ENCODE data around the gene UHMK1. TPM values are rescaled to one million over a fixed set of nuclear protein-coding genes. Genes with fewer than 3 reads are reported as not detected.
A peak's percentile ranks its signal among the peaks of the same experiment; 100 is the strongest.
"Not testable (repeated sequence)": the region's sequence is repeated elsewhere in the genome, so short reads cannot be mapped to it uniquely, and the experiment has no call there.

The UHMK1 gene
- polyA plus RNA-seq = 10 to 100 TPM in 2 of 3 donors, 1 to 10 TPM in 1; 6.9 to 23.8 (median 20.2) TPM

- H3K27ac ChIP-seq (ENCODE audit: low read depth, low read length) = peak within 1 kb of the TSS; percentile 61
- WGBS, 3 donors = 0 to 1% (median 0%) methylated on average over 59 to 61 of the region's 61 CpGs
Measured at GRCh38 chr1:162497723-162498495, at the start of gene UHMK1. Gene UHMK1, plus strand, starts transcription at chr1:162497818. Its CDS starts 183 bp downstream, at chr1:162498001.

GRCh38 chr1:162454361-162454760 is 43.3 kb upstream of the UHMK1 start:
- 86 to 100% (median 98%) methylated on average over 1 of the region's 3 CpGs for WGBS, 3 donors
- not testable (repeated sequence) for H3K27ac ChIP-seq (ENCODE audit: low read depth, low read length)

GRCh38 chr1:162456323-162456722 is 41.3 kb upstream of the UHMK1 start:
- 81 to 88% (median 85%) methylated on average over 4 of the region's 4 CpGs for WGBS, 3 donors
- no peak overlapping the region for H3K27ac ChIP-seq (ENCODE audit: low read depth, low read length)

- 84 to 97% (median 88%) methylated on average over 5 of the region's 5 CpGs for WGBS, 3 donors
- H3K27ac ChIP-seq (ENCODE audit: low read depth, low read length) = no peak overlapping the region
Measured at GRCh38 chr1:162458236-162458635, 39.4 kb upstream of the UHMK1 start.

- not testable (repeated sequence) for H3K27ac ChIP-seq (ENCODE audit: low read depth, low read length)
- WGBS, 3 donors = 90 to 97% (median 96%) methylated on average over 2 of the region's 2 CpGs
Measured at GRCh38 chr1:162462425-162462824, 35.2 kb upstream of the UHMK1 start.

GRCh38 chr1:162463021-162463420 is 34.6 kb upstream of the UHMK1 start:
- H3K27ac ChIP-seq (ENCODE audit: low read depth, low read length) = no peak overlapping the region
- WGBS, 3 donors = 11 to 52% (median 41%) methylated on average over 1 of the region's 1 CpG

- 74 to 84% (median 83%) methylated on average over 3 of the region's 3 CpGs for WGBS, 3 donors
- no peak overlapping the region for H3K27ac ChIP-seq (ENCODE audit: low read depth, low read length)
Measured at GRCh38 chr1:162466797-162467196, 30.8 kb upstream of the UHMK1 start.

- no peak overlapping the region for H3K27ac ChIP-seq (ENCODE audit: low read depth, low read length)
- 59 to 79% (median 61%) methylated on average over 2 of the region's 2 CpGs for WGBS, 3 donors
Measured at GRCh38 chr1:162470216-162470615, 27.4 kb upstream of the UHMK1 start.

- no peak overlapping the region for H3K27ac ChIP-seq (ENCODE audit: low read depth, low read length)
- WGBS, 3 donors = 42 to 59% (median 48%) methylated on average over 6 of the region's 6 CpGs
Measured at GRCh38 chr1:162471290-162471853, 26.2 kb upstream of the UHMK1 start.

- no peak overlapping the region for H3K27ac ChIP-seq (ENCODE audit: low read depth, low read length)
- WGBS, 3 donors = 72 to 80% (median 80%) methylated on average over 2 of the region's 2 CpGs
Measured at GRCh38 chr1:162475089-162475488, 22.5 kb upstream of the UHMK1 start.

GRCh38 chr1:162475539-162476185 is 22.0 kb upstream of the UHMK1 start:
- 68 to 74% (median 69%) methylated on average over 6 of the region's 6 CpGs for WGBS, 3 donors
- no peak overlapping the region for H3K27ac ChIP-seq (ENCODE audit: low read depth, low read length)

- WGBS, 3 donors = 85 to 93% (median 88%) methylated on average over 1 of the region's 1 CpG
- no peak overlapping the region for H3K27ac ChIP-seq (ENCODE audit: low read depth, low read length)
Measured at GRCh38 chr1:162476620-162477019, 21.0 kb upstream of the UHMK1 start.

GRCh38 chr1:162485236-162485635 is 12.4 kb upstream of the UHMK1 start:
- H3K27ac ChIP-seq (ENCODE audit: low read depth, low read length) = no peak overlapping the region

GRCh38 chr1:162487241-162487640 is 10.4 kb upstream of the UHMK1 start:
- 78 to 86% (median 81%) methylated on average over 10 of the region's 10 CpGs for WGBS, 3 donors
- H3K27ac ChIP-seq (ENCODE audit: low read depth, low read length) = no peak overlapping the region

GRCh38 chr1:162488219-162488618 is 9.4 kb upstream of the UHMK1 start:
- WGBS, 3 donors = 39 to 60% (median 59%) methylated on average over 3 of the region's 3 CpGs
- H3K27ac ChIP-seq (ENCODE audit: low read depth, low read length) = no peak overlapping the region

GRCh38 chr1:162495531-162496233 is 1.9 kb upstream of the UHMK1 start:
- WGBS, 3 donors = 78 to 89% (median 83%) methylated on average over 6 of the region's 6 CpGs
- H3K27ac ChIP-seq (ENCODE audit: low read depth, low read length) = not testable (repeated sequence)

- WGBS, 3 donors = 45 to 55% (median 45%) methylated on average over 13 of the region's 13 CpGs
- H3K27ac ChIP-seq (ENCODE audit: low read depth, low read length) = peak overlapping the region; percentile 61
Measured at GRCh38 chr1:162497104-162497722, 405 bp upstream of the UHMK1 start.

- no peak overlapping the region for H3K27ac ChIP-seq (ENCODE audit: low read depth, low read length)
- WGBS, 3 donors = 0 to 1% (median 1%) methylated on average over 7 of the region's 7 CpGs
Measured at GRCh38 chr1:162498496-162498810, 835 bp downstream of the UHMK1 start.

- 64 to 89% (median 77%) methylated on average over 2 of the region's 2 CpGs for WGBS, 3 donors
- H3K27ac ChIP-seq (ENCODE audit: low read depth, low read length) = no peak overlapping the region
Measured at GRCh38 chr1:162500805-162501204, 3.2 kb downstream of the UHMK1 start.

Data from adipose tissue (tissue), 3 donors.